ENCODE results near the gene LYPD8. TPM values are rescaled to one million over a fixed set of nuclear protein-coding genes. Genes with fewer than 3 reads are reported as not detected.
"Not testable (repeated sequence)": the region's sequence is repeated elsewhere in the genome, so short reads cannot be mapped to it uniquely, and the experiment has no call there.

Gene LYPD8
- total RNA-seq, 1 experiment from 2014 or later = not detected

DNA sequence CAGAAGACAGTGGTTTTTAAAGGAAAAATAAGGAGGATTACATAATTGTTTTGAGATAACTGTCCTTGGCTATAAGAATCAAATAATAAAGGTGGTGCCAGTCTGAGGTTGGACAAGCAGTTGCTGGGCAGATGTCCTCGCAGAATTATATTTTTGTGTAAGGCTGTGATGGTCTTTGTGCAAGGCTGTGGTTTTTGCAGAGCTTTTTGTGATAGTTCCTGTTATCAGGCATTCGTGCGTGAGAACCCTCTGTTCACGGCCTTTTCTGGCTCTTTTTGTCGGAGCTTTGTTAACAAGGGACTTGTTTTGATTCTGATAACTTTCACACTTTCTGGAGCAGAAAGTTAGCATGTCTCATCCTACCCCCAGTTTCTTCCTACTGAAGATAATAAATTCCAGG is 36.8 kb upstream of the LYPD8 start:
- ChIA-PET POLR2A (no interaction called here), CTCF (interaction anchor here (1.3 to 3.1 kb wide), 3 partner anchors 15 to 87 kb away, joined by 3 to 17 read pairs (median 8); no protein-coding TSS in a partner anchor)
- TF ChIP-seq, protein P1, sequence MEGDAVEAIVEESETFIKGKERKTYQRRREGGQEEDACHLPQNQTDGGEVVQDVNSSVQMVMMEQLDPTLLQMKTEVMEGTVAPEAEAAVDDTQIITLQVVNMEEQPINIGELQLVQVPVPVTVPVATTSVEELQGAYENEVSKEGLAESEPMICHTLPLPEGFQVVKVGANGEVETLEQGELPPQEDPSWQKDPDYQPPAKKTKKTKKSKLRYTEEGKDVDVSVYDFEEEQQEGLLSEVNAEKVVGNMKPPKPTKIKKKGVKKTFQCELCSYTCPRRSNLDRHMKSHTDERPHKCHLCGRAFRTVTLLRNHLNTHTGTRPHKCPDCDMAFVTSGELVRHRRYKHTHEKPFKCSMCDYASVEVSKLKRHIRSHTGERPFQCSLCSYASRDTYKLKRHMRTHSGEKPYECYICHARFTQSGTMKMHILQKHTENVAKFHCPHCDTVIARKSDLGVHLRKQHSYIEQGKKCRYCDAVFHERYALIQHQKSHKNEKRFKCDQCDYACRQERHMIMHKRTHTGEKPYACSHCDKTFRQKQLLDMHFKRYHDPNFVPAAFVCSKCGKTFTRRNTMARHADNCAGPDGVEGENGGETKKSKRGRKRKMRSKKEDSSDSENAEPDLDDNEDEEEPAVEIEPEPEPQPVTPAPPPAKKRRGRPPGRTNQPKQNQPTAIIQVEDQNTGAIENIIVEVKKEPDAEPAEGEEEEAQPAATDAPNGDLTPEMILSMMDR (IDR thresholded peaks at IDR 0.05; ENCODE audit: unreplicated experiment) = no peak
- intact Hi-C loops (cut with micrococcal nuclease) = no loop called here
- no peaks in the 10 kb centered on the region for H3K4me1 Mint-ChIP-seq (ENCODE audit: insufficient read depth, unreplicated experiment)
- no peak overlapping the region for H3K4me3 Mint-ChIP-seq (ENCODE audit: unreplicated experiment)
- no peak for DNase-seq (ENCODE audit: unreplicated experiment)
- H3K9me3 Mint-ChIP-seq (ENCODE audit: unreplicated experiment) = no peaks in the 10 kb centered on the region
- H3K27me3 Mint-ChIP-seq (ENCODE audit: insufficient read depth, unreplicated experiment) = peaks cover 5% of the 10 kb centered on the region
- no peaks in the 10 kb centered on the region for H3K36me3 Mint-ChIP-seq (ENCODE audit: insufficient read depth, unreplicated experiment)
- H3K27ac Mint-ChIP-seq (ENCODE audit: low read depth, unreplicated experiment) = no peak overlapping the region
- BruUV-seq (replicated peaks) = no TSS peak

DNA sequence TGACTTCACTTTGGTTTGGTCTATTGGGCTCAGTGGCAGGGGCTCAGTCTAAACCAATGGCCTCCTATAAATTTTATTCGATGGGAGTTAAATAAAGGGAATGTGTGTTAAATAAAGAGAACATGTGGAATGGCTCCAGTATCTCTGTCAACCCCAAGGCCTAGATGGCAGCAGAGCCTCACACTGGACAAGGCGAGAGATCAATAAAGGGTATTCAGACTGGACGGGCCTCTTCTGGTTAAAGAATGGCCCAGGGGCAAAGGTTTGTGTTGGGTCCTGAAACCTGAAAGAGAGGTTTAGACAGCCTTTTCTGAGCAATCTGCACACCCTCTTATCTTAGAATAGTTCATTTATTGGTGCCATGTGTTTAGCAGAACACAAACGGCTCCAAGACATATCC is 35.5 kb upstream of the LYPD8 start:
- ChIA-PET POLR2A (no interaction called here), CTCF (interaction anchor here (0.8 to 7.2 kb wide), 5 partner anchors 15 to 171 kb away, joined by 3 to 49 read pairs (median 4); no protein-coding TSS in a partner anchor)
- Mint-ChIP-seq H3K27me3 (ENCODE audit: insufficient read depth, unreplicated experiment) (no peaks in the 10 kb centered on the region), H3K4me1 (ENCODE audit: insufficient read depth, unreplicated experiment) (peaks cover 2% of the 10 kb centered on the region), H3K9me3 (ENCODE audit: unreplicated experiment) (no peaks in the 10 kb centered on the region), H3K4me3 (ENCODE audit: unreplicated experiment) (no peak overlapping the region), H3K27ac (ENCODE audit: low read depth, unreplicated experiment) (no peak overlapping the region), H3K36me3 (ENCODE audit: insufficient read depth, unreplicated experiment) (no peaks in the 10 kb centered on the region)
- intact Hi-C loops (cut with micrococcal nuclease) = no loop called here
- no peak for DNase-seq (ENCODE audit: unreplicated experiment)
- no TSS peak for BruUV-seq (replicated peaks)
- TF ChIP-seq, protein P1 (IDR thresholded peaks at IDR 0.05; ENCODE audit: unreplicated experiment) = no peak

- DNase-seq (ENCODE audit: unreplicated experiment) = no peak
- Mint-ChIP-seq H3K36me3 (ENCODE audit: insufficient read depth, unreplicated experiment) (no peaks in the 10 kb centered on the region), H3K4me3 (ENCODE audit: unreplicated experiment) (no peak overlapping the region), H3K9me3 (ENCODE audit: unreplicated experiment) (no peaks in the 10 kb centered on the region), H3K27me3 (ENCODE audit: insufficient read depth, unreplicated experiment) (no peaks in the 10 kb centered on the region), H3K4me1 (ENCODE audit: insufficient read depth, unreplicated experiment) (peaks cover 5% of the 10 kb centered on the region), H3K27ac (ENCODE audit: low read depth, unreplicated experiment) (no peak overlapping the region)
- ChIA-PET POLR2A (interaction anchor here (0.6 kb wide), 1 partner anchor 380 kb away, joined by 3 read pairs; no protein-coding TSS in a partner anchor), CTCF (interaction anchor here (0.6 to 7.2 kb wide), 7 partner anchors 15 to 171 kb away, joined by 3 to 49 read pairs (median 3); no protein-coding TSS in a partner anchor)
- intact Hi-C loops (cut with micrococcal nuclease) = no loop called here
- TF ChIP-seq, protein P1 (IDR thresholded peaks at IDR 0.05; ENCODE audit: unreplicated experiment) = no peak
- BruUV-seq (replicated peaks) = no TSS peak
Observed at GRCh38 chr1:248790456-248790855, 34.9 kb upstream of the LYPD8 start.

DNA sequence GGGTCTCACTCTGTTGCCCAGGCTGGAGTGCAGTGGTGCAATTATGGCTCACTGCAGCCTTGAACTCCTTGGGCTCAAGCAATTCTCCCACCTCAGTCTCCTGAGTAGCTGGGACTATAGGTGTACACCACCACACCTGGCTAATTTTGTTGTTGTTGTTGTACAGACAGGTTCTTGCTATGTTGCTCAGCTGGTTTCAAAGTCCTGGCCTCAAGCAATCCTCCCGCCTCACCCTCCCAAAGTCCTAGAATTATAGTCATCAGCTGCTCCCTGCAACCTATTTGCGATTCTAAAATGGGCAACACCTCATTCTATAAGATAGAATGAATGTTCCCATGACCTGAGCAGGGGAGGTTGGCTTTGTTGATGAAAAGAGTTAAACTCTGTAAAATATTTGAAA is 33.8 kb upstream of the LYPD8 start:
- BruUV-seq (replicated peaks); H3K27ac Mint-ChIP-seq (ENCODE audit: low read depth, unreplicated experiment); H3K27me3 Mint-ChIP-seq (ENCODE audit: insufficient read depth, unreplicated experiment); H3K9me3 Mint-ChIP-seq (ENCODE audit: unreplicated experiment); intact Hi-C loops (cut with micrococcal nuclease); H3K36me3 Mint-ChIP-seq (ENCODE audit: insufficient read depth, unreplicated experiment); H3K4me3 Mint-ChIP-seq (ENCODE audit: unreplicated experiment); DNase-seq (ENCODE audit: unreplicated experiment); H3K4me1 Mint-ChIP-seq (ENCODE audit: insufficient read depth, unreplicated experiment): not testable (repeated sequence)
- POLR2A ChIA-PET = interaction anchor here (0.6 kb wide), 1 partner anchor 70 kb away, joined by 3 read pairs; no protein-coding TSS in a partner anchor
- CTCF ChIA-PET = interaction anchor here (0.7 to 7.2 kb wide), 2 partner anchors 17 to 60 kb away, joined by 3 to 49 read pairs; no protein-coding TSS in a partner anchor

All from MCF 10A (cell line).